Breast epithelium (tissue), 4 donors: ENCODE measurements around the gene CDYL. TPM values are rescaled to one million over a fixed set of nuclear protein-coding genes. Genes with fewer than 3 reads are reported as not detected.
A peak's percentile ranks its signal among the peaks of the same experiment; 100 is the strongest.

Experiments
- DNase-seq, 2 donors: peaks; one replicate each; pipeline ENCODE4 v3.0.0-alpha.2; 2019; ENCODE audit warnings: low spot score in 2 of 2
- H3K27ac ChIP-seq, 2 donors: fragments of 200-600 bp; sonication (generic) in 1 of 2; one replicate each; pipeline ENCODE4 v1.5.1; 2016 to 2019; ENCODE audit warnings: mild to moderate bottlenecking in 1 of 2
- H3K27me3 ChIP-seq, 2 donors: fragments of 200-600 bp; sonication (generic) in 1 of 2; one replicate each; pipeline versions ENCODE4 v1.5.1 to v1.6.0; 2017 to 2019; ENCODE audit warnings: control low read depth in 1 of 2, mild to moderate bottlenecking in 1 of 2
- H3K36me3 ChIP-seq: fragments of 200-600 bp; one replicate; pipeline ENCODE4 v1.5.1; 2019
- H3K4me1 ChIP-seq, 2 donors: fragments of 200-600 bp; sonication (generic); one replicate each; pipeline ENCODE4 v1.5.1; 2016 to 2019; ENCODE audit warnings: control low read depth in 1 of 2
- H3K4me3 ChIP-seq, 3 donors: fragments of 200-600 bp; sonication (generic); 1 replicate in 2 of 3; 2 replicates in 1 of 3; pipeline ENCODE4 v1.5.1; 2016 to 2019; ENCODE audit warnings: mild to moderate bottlenecking in 3 of 3, moderate library complexity in 2 of 3
- H3K9me3 ChIP-seq, 2 donors: fragments of 200-600 bp; sonication (generic) in 1 of 2; one replicate each; pipeline ENCODE4 v1.5.1; 2016 to 2019; ENCODE audit warnings: control low read depth in 1 of 2
- POLR2A ChIP-seq: fragments of 450-650 bp; IDR thresholded peaks from one replicate; pipeline ENCODE4 v1.6.1; 2016; ENCODE audit warnings: antibody characterized with exemption, mild to moderate bottlenecking, moderate library complexity
- POLR2AphosphoS5 ChIP-seq, 3 donors: sonication (generic); formaldehyde crosslinking; IDR thresholded peaks; one replicate each; pipeline ENCODE4 v1.6.1; 2017; ENCODE audit warnings: antibody characterized with exemption in 3 of 3
- intact Hi-C: fragments of 100-400 bp; cut with DNase I; formaldehyde crosslinking; loops from one replicate; pipeline ENCODE4 v1.15.1; 2023; ENCODE audit warnings: low total_unique reads
- total RNA-seq, 3 donors: library from RNA; depleted of rRNA; stranded (reverse); fragments of >200 nt; gene quantifications; one replicate each; pipeline ENCODE4 v1.1.0, GENCODE V29; 2016
- TF ChIP-seq, protein P1 (sequence below), 3 donors: fragments of 450-650 bp; IDR thresholded peaks; one replicate each; pipeline ENCODE4 v1.5.1; 2016 to 2017; ENCODE audit warnings: antibody characterized with exemption in 3 of 3, mild to moderate bottlenecking in 3 of 3, moderate library complexity in 3 of 3

Gene CDYL
- total RNA-seq, 3 donors from 2014 or later: 32.9 to 58.0 (median 40.0) TPM

GRCh38 chr6:4728926-4729325 lies 47.3 kb upstream of the CDYL start:
- Histone ChIP-seq H3K4me1 (no peaks in the 10 kb centered on the region), H3K27ac (no peak overlapping the region), H3K36me3 (no peaks in the 10 kb centered on the region), H3K27me3 (no peaks in the 10 kb centered on the region), H3K4me3 (no peak overlapping the region), H3K9me3 (no peaks in the 10 kb centered on the region)
- TF ChIP-seq, protein P1, sequence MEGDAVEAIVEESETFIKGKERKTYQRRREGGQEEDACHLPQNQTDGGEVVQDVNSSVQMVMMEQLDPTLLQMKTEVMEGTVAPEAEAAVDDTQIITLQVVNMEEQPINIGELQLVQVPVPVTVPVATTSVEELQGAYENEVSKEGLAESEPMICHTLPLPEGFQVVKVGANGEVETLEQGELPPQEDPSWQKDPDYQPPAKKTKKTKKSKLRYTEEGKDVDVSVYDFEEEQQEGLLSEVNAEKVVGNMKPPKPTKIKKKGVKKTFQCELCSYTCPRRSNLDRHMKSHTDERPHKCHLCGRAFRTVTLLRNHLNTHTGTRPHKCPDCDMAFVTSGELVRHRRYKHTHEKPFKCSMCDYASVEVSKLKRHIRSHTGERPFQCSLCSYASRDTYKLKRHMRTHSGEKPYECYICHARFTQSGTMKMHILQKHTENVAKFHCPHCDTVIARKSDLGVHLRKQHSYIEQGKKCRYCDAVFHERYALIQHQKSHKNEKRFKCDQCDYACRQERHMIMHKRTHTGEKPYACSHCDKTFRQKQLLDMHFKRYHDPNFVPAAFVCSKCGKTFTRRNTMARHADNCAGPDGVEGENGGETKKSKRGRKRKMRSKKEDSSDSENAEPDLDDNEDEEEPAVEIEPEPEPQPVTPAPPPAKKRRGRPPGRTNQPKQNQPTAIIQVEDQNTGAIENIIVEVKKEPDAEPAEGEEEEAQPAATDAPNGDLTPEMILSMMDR (IDR thresholded peaks at IDR 0.05): no peak
- TF ChIP-seq POLR2AphosphoS5 (IDR thresholded peaks at IDR 0.05) (no peak), POLR2A (no peak)
- intact Hi-C loops: no loop called here
- DNase-seq: no peak

DNA sequence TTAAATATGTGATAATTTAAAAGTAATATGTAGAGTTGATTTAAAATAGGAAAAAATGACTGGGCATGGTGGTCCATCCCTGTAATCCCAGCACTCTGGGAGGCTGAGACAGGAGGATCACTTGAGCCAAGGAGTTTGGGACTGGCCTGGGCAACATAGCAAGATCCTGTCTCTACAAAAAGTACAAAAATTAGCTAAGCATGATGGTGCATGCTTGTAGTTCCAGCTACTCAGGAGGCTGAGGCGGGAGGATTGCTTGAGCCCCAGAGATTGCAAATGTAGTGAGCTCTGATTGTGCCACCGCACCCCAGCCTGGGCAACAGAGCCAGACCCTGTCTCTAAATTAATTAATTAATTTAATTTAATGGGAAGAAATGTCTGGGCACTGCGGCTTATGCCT lies 44.2 kb upstream of the CDYL start:
- intact Hi-C loops: no loop called here
- no peaks in the 10 kb centered on the region for H3K36me3 ChIP-seq
- TF ChIP-seq POLR2A (no peak), POLR2AphosphoS5 (IDR thresholded peaks at IDR 0.05) (no peak)
- TF ChIP-seq, protein P1 (IDR thresholded peaks at IDR 0.05): no peak
- H3K4me1 ChIP-seq: no peaks in the 10 kb centered on the region
- H3K27ac ChIP-seq: no peak overlapping the region
- H3K27me3 ChIP-seq: no peaks in the 10 kb centered on the region
- no peak overlapping the region for H3K4me3 ChIP-seq
- no peak for DNase-seq
- H3K9me3 ChIP-seq: no peaks in the 10 kb centered on the region

- Histone ChIP-seq H3K4me3 (peak overlapping the region in 2 of 3 donors; percentile 35 to 59), H3K4me1 (no peaks in the 10 kb centered on the region), H3K36me3 (no peaks in the 10 kb centered on the region), H3K27me3 (no peaks in the 10 kb centered on the region), H3K9me3 (no peaks in the 10 kb centered on the region), H3K27ac (no peak overlapping the region)
- TF ChIP-seq POLR2AphosphoS5 (IDR thresholded peaks at IDR 0.05) (no peak), POLR2A (no peak)
- TF ChIP-seq, protein P1 (IDR thresholded peaks at IDR 0.05): no peak
- peak; percentile 29 to 60 for DNase-seq
- intact Hi-C loops: no loop called here
These were observed 43.4 kb upstream of the CDYL start for GRCh38 chr6:4732691-4733315.

DNA sequence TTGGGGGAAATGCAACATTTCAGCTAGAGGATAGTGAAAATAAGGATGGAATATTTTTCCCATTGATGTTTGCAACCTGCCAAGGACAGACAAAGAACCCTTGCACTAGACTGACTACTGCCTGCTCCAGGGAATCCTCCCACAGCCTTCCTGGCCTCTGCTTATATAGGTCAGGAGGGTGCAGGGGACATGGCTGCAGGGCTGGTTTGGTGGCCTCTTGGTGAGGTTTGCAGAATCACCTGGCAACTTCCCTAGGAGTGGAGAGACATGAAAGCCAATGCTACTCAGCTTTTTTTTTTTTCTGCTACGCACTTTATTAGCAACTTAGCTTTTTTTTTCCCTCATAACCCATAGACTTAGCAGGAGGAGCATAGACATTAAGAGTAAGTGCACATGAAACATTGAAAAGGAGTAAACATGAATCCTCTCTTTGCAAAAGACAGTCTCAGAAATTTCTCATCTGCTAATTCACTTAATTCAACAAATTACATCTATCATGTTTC lies 39.8 kb upstream of the CDYL start:
- no peak for DNase-seq
- Histone ChIP-seq H3K9me3 (no peaks in the 10 kb centered on the region), H3K4me3 (no peak overlapping the region), H3K4me1 (no peaks in the 10 kb centered on the region), H3K27ac (no peak overlapping the region), H3K36me3 (no peaks in the 10 kb centered on the region), H3K27me3 (no peaks in the 10 kb centered on the region)
- no peak for TF ChIP-seq POLR2AphosphoS5 (IDR thresholded peaks at IDR 0.05)
- TF ChIP-seq, protein P1 (IDR thresholded peaks at IDR 0.05): no peak
- TF ChIP-seq POLR2A: no peak
- intact Hi-C loops: no loop called here

DNA sequence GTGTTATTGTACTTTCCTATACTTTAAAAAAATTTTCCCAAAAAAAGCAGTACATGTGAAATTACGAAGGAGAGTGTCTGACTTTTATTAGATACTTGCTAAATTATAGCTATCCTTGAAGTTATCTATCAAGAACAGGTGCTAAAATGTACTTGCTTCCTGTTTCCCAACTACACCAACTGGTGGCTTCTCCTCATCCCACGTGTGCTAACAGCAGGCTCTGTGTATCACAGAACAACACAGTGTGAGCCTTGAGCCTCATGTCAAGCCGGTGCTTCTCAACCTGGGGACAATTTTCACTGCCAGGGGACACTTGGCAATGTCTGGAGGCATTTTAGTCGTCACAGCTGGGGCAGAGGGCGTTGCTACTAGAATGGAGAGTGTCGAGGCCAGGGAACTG lies 36.2 kb upstream of the CDYL start:
- Histone ChIP-seq H3K27ac (no peak overlapping the region), H3K27me3 (no peaks in the 10 kb centered on the region), H3K9me3 (no peaks in the 10 kb centered on the region), H3K4me1 (no peaks in the 10 kb centered on the region), H3K36me3 (no peaks in the 10 kb centered on the region), H3K4me3 (no peak overlapping the region)
- TF ChIP-seq POLR2AphosphoS5 (IDR thresholded peaks at IDR 0.05): no peak
- TF ChIP-seq, protein P1 (IDR thresholded peaks at IDR 0.05): no peak
- no peak for DNase-seq
- intact Hi-C loops: no loop called here
